LNCaP clone FGC (cell line): ENCODE results near the gene PHF21A.
"Not testable (repeated sequence)": the region's sequence is repeated elsewhere in the genome, so short reads cannot be mapped to it uniquely, and the experiment has no call there.

Source experiments
- DNase-seq: peaks from one replicate; pipeline ENCODE4 v3.0.0-alpha.2; 2011; ENCODE audit warnings: low read depth
- H3K4me3 ChIP-seq: 2 replicates; pipeline ENCODE4 v1.5.1; 2011; ENCODE audit warnings: mild to moderate bottlenecking, low read depth, low read length, control low read depth
- CTCF ChIP-seq: IDR thresholded peaks from 2 replicates; pipeline ENCODE4 v1.5.1; 2012; ENCODE audit warnings: mild to moderate bottlenecking; ENCODE audit not compliant: control insufficient read depth, insufficient read depth; ENCODE audit errors: extremely low read depth

PHF21A gene

GRCh38 chr11:45906965-45907611 is 214.2 kb downstream of the PHF21A start, which contains the start of gene FREY1:
Gene FREY1, minus strand, starts transcription at chr11:45907271. Its CDS starts 26 bp downstream, at chr11:45907245.
- no peak for TF ChIP-seq CTCF
- no peak for DNase-seq
- no peak within 1 kb of the TSS for H3K4me3 ChIP-seq

GRCh38 chr11:45906096-45906682 is 215.1 kb downstream of the PHF21A start:
- no peak overlapping the region for H3K4me3 ChIP-seq
- no peak for DNase-seq
- no peak for TF ChIP-seq CTCF

GRCh38 chr11:45905576-45905975 is 215.7 kb downstream of the PHF21A start:
- not testable (repeated sequence) for H3K4me3 ChIP-seq, DNase-seq

GRCh38 chr11:45905095-45905494 is 216.2 kb downstream of the PHF21A start:
- DNase-seq = no peak
- no peak overlapping the region for H3K4me3 ChIP-seq
- TF ChIP-seq CTCF = no peak

- TF ChIP-seq CTCF = no peak
- no peak for DNase-seq
- no peak overlapping the region for H3K4me3 ChIP-seq
Measured at GRCh38 chr11:45904309-45904915, 216.8 kb downstream of the PHF21A start.

- TF ChIP-seq CTCF = no peak
- H3K4me3 ChIP-seq = no peak overlapping the region
- no peak for DNase-seq
Measured at GRCh38 chr11:45902452-45903380, 218.5 kb downstream of the PHF21A start.

GRCh38 chr11:45901626-45902025 is 219.6 kb downstream of the PHF21A start:
- no peak for TF ChIP-seq CTCF
- DNase-seq = no peak

More at GRCh38 chr11:45901626-45902025, 219.6 kb downstream of the PHF21A start:
- H3K4me3 ChIP-seq = no peak overlapping the region
